Common myeloid progenitor, CD34-positive (primary cell): ENCODE results near the gene UBR3.

Experiments used
- CTCF ChIA-PET: fragments of 350-600 bp; sonication (Branson Sonifier 250); formaldehyde crosslinking; loops from one replicate; lab custom pipeline; 2021; ENCODE audit warnings: antibody characterized with exemption; lab: Charles Lee
- POLR2A ChIA-PET: fragments of 350-600 bp; sonication (Branson Sonifier 250); formaldehyde crosslinking; loops from one replicate; lab custom pipeline; 2021; ENCODE audit warnings: antibody characterized with exemption; lab: Charles Lee
- DNase-seq, 3 donors: peaks; one replicate each; pipeline versions ENCODE4 v3.0.0 to v3.0.0-alpha.2; 2013
- H3K27ac ChIP-seq, 2 experiments: 1 replicate in 1 of 2; 2 replicates in 1 of 2; pipeline ENCODE4 v1.7.0; 2013; ENCODE audit warnings: inconsistent platforms in 2 of 2, low read length in 2 of 2, mild to moderate bottlenecking in 2 of 2, low read depth in 1 of 2, moderate library complexity in 1 of 2; ENCODE audit not compliant: severe bottlenecking in 2 of 2, insufficient read depth in 1 of 2, poor library complexity in 1 of 2
- H3K27me3 ChIP-seq, 5 experiments: replicated peaks in 2 of 5; 1 replicate in 3 of 5; 2 replicates in 2 of 5; pipeline versions ENCODE4 v1.6.1 to v1.7.0; 2013; ENCODE audit warnings: low read length in 4 of 5, mild to moderate bottlenecking in 2 of 5, moderate library complexity in 2 of 5, inconsistent platforms in 1 of 5; ENCODE audit not compliant: insufficient read depth in 5 of 5, control insufficient read depth in 4 of 5
- H3K36me3 ChIP-seq, 4 experiments: 1 replicate in 2 of 4; 2 replicates in 2 of 4; pipeline versions ENCODE4 v1.6.1 to v1.7.0; 2013; ENCODE audit warnings: low read length in 3 of 4, control low read depth in 1 of 4, mild to moderate bottlenecking in 1 of 4; ENCODE audit not compliant: control insufficient read depth in 4 of 4, insufficient read depth in 4 of 4
- H3K4me1 ChIP-seq, 4 experiments: 1 replicate in 3 of 4; 2 replicates in 1 of 4; pipeline versions ENCODE4 v1.6.1 to v1.7.1; 2013; ENCODE audit warnings: low read length in 3 of 4, mild to moderate bottlenecking in 3 of 4, control low read depth in 1 of 4, inconsistent platforms in 1 of 4, moderate library complexity in 1 of 4; ENCODE audit not compliant: control insufficient read depth in 4 of 4, insufficient read depth in 4 of 4; ENCODE audit errors: control extremely low read depth in 1 of 4
- H3K4me3 ChIP-seq, 7 experiments: 1 replicate in 4 of 7; 2 replicates in 3 of 7; pipeline versions ENCODE4 v1.5.1 to v1.7.0; 2013; ENCODE audit warnings: mild to moderate bottlenecking in 7 of 7, low read length in 6 of 7, moderate library complexity in 6 of 7, inconsistent platforms in 2 of 7, low read depth in 2 of 7, control low read depth in 1 of 7; ENCODE audit not compliant: insufficient read depth in 4 of 7, control insufficient read depth in 1 of 7; ENCODE audit errors: extremely low read depth in 1 of 7
- H3K9me3 ChIP-seq, 5 experiments: 1 replicate in 4 of 5; 2 replicates in 1 of 5; pipeline versions ENCODE4 v1.6.1 to v1.7.1; 2013; ENCODE audit warnings: low read length in 4 of 5, mild to moderate bottlenecking in 2 of 5, inconsistent platforms in 1 of 5, low read depth in 1 of 5, moderate library complexity in 1 of 5; ENCODE audit not compliant: control insufficient read depth in 4 of 5, insufficient read depth in 2 of 5; ENCODE audit errors: control extremely low read depth in 1 of 5
- WGBS: methylation state at CpG from one replicate; pipeline ENCODE4 v1.1.5; 2013; ENCODE audit not compliant: insufficient coverage; 5-methylcytosine and 5-hydroxymethylcytosine counted together

Gene UBR3

GRCh38 chr2:170076189-170076588 is 248.9 kb downstream of the UBR3 start:
- DNase-seq: no peak
- WGBS: no CpG with 5 or more reads among the region's 1 CpG
- Histone ChIP-seq H3K4me1 (peaks cover 0 to 5% (median 0%) of the 10 kb centered on the region in 4 experiments), H3K9me3 (peaks cover 0 to 5% (median 2%) of the 10 kb centered on the region in 5 experiments), H3K4me3 (no peak overlapping the region), H3K27ac (no peak overlapping the region), H3K36me3 (peaks cover 2 to 9% (median 7%) of the 10 kb centered on the region in 4 experiments), H3K27me3 (no peaks in the 10 kb centered on the region)
- CTCF ChIA-PET: interaction anchor here (0.8 to 1.0 kb wide), 2 partner anchors 9 to 32 kb away, joined by 3 read pairs; no protein-coding TSS in a partner anchor
- POLR2A ChIA-PET: no interaction called here

- CTCF ChIA-PET: no interaction called here
- Histone ChIP-seq H3K36me3 (peaks cover 2 to 10% (median 7%) of the 10 kb centered on the region in 4 experiments), H3K9me3 (no peaks in the 10 kb centered on the region), H3K4me3 (no peak overlapping the region), H3K27me3 (no peaks in the 10 kb centered on the region), H3K4me1 (peaks cover 0 to 5% (median 0%) of the 10 kb centered on the region in 4 experiments), H3K27ac (no peak overlapping the region)
- no peak for DNase-seq
- WGBS: no CpG with 5 or more reads among the region's 7 CpGs
- POLR2A ChIA-PET: interaction anchor here (0.5 kb wide), 1 partner anchor 32 kb away, joined by 4 read pairs; no protein-coding TSS in a partner anchor
These were observed 250.7 kb downstream of the UBR3 start for GRCh38 chr2:170077830-170078569.

GRCh38 chr2:170084820-170085491 is 257.7 kb downstream of the UBR3 start:
- Histone ChIP-seq H3K4me3 (no peak overlapping the region), H3K27me3 (no peaks in the 10 kb centered on the region), H3K36me3 (peaks cover 0 to 6% (median 2%) of the 10 kb centered on the region in 4 experiments), H3K9me3 (no peaks in the 10 kb centered on the region), H3K27ac (no peak overlapping the region), H3K4me1 (no peaks in the 10 kb centered on the region)
- 60% methylated on average over 2 of the region's 2 CpGs for WGBS
- peak in 2 of 3 donors; percentile 14 to 49 for DNase-seq
- ChIA-PET CTCF (interaction anchor here (1.2 kb wide), 1 partner anchor 27 kb away, joined by 3 read pairs; no protein-coding TSS in a partner anchor), POLR2A (no interaction called here)

- POLR2A ChIA-PET: no interaction called here
- Histone ChIP-seq H3K27me3 (no peaks in the 10 kb centered on the region), H3K9me3 (no peaks in the 10 kb centered on the region), H3K36me3 (peaks cover 0 to 3% (median 0%) of the 10 kb centered on the region in 4 experiments), H3K4me3 (no peak overlapping the region), H3K27ac (no peak overlapping the region), H3K4me1 (no peaks in the 10 kb centered on the region)
- no peak for DNase-seq
- WGBS: 93% methylated on average over 5 of the region's 5 CpGs
- CTCF ChIA-PET: no interaction called here
These were observed 258.9 kb downstream of the UBR3 start for GRCh38 chr2:170086117-170086688.

DNA sequence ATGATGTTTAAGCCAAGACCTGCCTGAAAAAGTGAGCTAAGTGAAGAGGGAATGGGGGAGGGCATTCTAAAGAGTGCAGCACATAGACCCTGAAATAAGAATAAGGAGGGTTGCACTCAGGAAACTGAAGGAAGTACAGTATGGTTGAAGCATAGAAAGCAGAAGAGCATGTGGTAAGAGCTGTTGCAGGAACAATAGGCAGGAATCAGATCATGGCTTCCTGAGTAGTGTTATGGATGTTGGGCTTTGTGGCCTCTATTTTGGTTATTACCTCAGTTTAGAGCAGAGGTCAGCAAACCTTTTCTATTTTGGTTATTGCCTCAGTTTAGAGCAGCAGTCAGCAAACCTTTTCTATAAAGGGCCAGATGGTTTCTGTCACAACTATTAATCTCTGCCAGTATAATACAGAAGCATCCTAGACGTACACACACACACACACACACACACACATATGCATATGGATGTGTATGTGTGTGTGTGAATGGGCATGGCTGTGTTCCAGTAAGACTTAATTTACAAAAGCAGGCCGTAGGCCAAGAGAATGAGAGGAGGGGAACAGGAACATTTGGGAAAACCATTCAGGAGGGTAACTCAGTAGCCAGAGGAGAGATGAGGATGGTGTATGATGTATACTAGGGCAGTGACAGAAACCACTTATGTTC is 259.6 kb downstream of the UBR3 start:
- CTCF ChIA-PET: no interaction called here
- no peak overlapping the region for H3K27ac ChIP-seq
- no peaks in the 10 kb centered on the region for H3K4me1 ChIP-seq
- POLR2A ChIA-PET: interaction anchor here (0.7 kb wide), 1 partner anchor 84 kb away, joined by 7 read pairs; no protein-coding TSS in a partner anchor
- H3K9me3 ChIP-seq: peaks cover 0 to 3% (median 0%) of the 10 kb centered on the region in 5 experiments
- H3K27me3 ChIP-seq: no peaks in the 10 kb centered on the region
- DNase-seq: no peak
- H3K36me3 ChIP-seq: no peaks in the 10 kb centered on the region
- no peak overlapping the region for H3K4me3 ChIP-seq
- WGBS: 100% methylated on average over 1 of the region's 2 CpGs

GRCh38 chr2:170087413-170087793 is 260.1 kb downstream of the UBR3 start:
- ChIA-PET POLR2A (interaction anchor here (0.7 kb wide), 1 partner anchor 84 kb away, joined by 7 read pairs; no protein-coding TSS in a partner anchor), CTCF (no interaction called here)
- whole genome bisulfite sequencing: no CpG with 5 or more reads among the region's 2 CpGs
- Histone ChIP-seq H3K9me3 (peaks cover 0 to 5% (median 0%) of the 10 kb centered on the region in 5 experiments), H3K27me3 (no peaks in the 10 kb centered on the region), H3K4me1 (no peaks in the 10 kb centered on the region), H3K4me3 (no peak overlapping the region), H3K27ac (no peak overlapping the region), H3K36me3 (no peaks in the 10 kb centered on the region)
- DNase-seq: no peak
